GM21360 (cell line): ENCODE results near the gene STAM.
A peak's percentile ranks its signal among the peaks of the same experiment; 100 is the strongest.

ENCODE experiments used
- ATAC-seq: cut with Tn5 transposase; IDR thresholded peaks from one replicate; pipeline ENCODE4 v1.9.1; 2021; ENCODE audit warnings: mild to moderate bottlenecking, moderate library complexity; ENCODE audit not compliant: unreplicated experiment

STAM gene

GRCh38 chr10:17673471-17674061, 29.6 kb downstream of the STAM start:
- ATAC-seq, result no peak

DNA sequence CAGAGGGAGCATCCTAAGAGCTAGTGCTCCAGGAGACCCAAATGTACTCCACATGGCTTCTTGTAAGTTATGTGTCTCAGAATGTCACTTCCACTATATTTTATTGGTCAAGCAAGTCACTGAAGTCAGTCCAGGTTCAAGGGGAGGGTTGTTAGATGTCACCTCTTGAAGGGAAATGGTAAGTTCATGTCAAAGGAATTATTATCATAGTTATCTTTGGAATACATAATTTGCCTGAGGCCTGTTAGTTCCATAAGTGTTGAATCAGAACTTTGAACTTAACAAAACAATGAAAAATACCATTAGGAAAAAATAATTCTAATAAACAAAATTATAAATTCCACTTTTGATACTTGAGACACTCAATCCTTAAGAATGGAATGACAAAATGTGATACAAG, 30.6 kb downstream of the STAM start:
- ATAC-seq, result no peak

- no peak for ATAC-seq
These were observed 31.7 kb downstream of the STAM start for GRCh38 chr10:17675638-17676037.

- ATAC-seq, result no peak
These were observed 33.0 kb downstream of the STAM start for GRCh38 chr10:17676919-17677318.

- ATAC-seq, result no peak
These were observed 38.4 kb downstream of the STAM start for GRCh38 chr10:17682236-17682946.

- ATAC-seq, result no peak
These were observed 39.6 kb downstream of the STAM start for GRCh38 chr10:17683541-17683940.

GRCh38 chr10:17684537-17684936, 40.6 kb downstream of the STAM start:
- ATAC-seq, result no peak

- ATAC-seq, result peak; percentile 67
These were observed 41.4 kb downstream of the STAM start for GRCh38 chr10:17685233-17685840.

DNA sequence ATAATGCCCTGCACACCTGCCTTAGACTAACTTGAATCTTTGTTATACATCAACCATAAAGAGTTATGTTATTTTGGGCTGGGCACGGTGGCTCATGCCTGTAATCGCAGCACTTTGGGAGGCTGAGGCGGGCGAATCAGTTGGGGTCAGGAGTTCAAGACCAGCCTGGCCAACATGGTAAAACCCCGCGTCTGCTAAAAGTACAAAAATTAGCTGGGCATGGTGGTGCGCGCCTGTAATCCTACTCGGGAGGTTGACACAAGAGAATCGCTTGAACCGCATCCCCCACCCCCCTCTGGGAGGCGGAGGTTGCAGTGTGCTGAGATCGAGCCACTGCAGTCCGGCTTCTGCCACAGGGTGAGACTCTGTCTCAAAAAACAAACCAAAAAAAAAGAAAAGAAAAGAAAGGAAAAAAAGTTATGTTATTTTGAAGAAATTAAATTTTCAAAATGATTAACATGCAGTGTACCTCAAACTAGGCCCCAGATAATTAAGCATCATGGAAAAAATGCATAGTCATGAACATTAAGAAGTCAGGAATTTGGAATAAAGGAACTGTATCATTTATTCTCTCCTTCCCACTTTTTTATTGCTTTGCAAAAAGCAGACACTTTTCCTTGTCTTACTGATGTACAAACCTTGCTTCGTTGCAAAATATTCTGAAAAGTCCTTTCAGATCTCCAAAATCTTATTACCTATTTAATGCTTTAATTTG, 43.3 kb downstream of the STAM start:
- no peak for ATAC-seq

DNA sequence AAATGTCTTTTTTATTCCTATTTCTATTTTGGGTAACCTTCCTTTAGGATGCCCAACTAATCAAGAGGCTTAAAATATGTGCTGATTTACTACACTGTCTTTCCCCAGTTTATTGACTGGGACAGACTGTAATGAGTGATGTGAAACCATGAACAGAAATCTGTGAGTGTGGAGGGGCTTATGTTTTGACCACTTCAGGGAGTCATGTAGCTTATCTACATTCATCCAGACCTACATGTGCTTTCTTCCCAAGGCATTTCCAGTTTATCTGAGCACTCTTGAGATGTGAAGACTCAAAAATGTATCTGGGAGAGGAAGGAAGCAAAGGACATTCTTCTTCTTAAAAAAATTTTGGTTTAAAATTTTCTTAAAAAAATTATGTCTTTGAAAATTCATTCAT, 45.2 kb downstream of the STAM start:
- no peak for ATAC-seq

DNA sequence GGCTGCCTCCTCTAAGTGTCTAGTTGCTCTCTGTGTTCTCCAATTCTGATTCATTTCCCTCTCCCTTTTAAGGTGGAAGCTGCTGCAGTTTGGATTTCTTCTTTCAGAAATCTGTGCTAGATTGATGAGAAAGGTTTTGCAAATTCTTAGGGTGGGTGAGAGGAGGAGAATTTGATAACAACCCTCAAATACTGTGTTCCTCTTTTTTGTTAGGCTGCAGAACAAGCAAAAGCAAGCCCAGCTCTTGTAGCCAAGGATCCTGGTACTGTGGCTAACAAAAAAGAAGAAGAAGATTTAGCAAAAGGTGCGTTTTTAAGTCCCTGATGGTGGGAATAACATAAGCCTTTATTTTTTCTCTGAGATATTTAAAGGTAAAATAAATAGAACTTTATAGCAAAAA, 49.1 kb downstream of the STAM start:
- no peak for ATAC-seq

- no peak for ATAC-seq
These were observed 54.7 kb downstream of the STAM start for GRCh38 chr10:17698696-17699095.

- ATAC-seq, result no peak
These were observed 57.4 kb downstream of the STAM start for GRCh38 chr10:17701301-17701700.

DNA sequence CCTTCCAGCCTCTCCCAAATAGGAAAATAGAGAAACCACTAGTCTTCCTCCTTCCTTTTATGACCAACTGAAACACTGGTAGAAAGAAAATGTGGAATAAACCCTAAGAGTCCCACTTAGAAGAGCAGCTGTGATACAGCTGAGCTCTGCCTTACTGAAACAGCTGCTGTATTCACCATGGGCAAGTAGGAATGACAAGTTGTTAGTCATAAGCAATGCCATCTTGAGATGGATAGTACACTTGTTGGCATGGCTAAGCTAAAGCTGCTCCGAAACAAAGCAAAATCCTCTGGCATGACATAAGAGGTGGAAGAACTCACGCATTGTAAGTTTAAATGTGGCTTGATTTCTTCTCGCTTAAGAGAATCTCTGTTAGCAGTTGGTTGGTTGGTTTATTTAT, 59.8 kb downstream of the STAM start:
- ATAC-seq, result no peak

- no peak for ATAC-seq
These were observed 64.9 kb downstream of the STAM start for GRCh38 chr10:17708821-17709220.

DNA sequence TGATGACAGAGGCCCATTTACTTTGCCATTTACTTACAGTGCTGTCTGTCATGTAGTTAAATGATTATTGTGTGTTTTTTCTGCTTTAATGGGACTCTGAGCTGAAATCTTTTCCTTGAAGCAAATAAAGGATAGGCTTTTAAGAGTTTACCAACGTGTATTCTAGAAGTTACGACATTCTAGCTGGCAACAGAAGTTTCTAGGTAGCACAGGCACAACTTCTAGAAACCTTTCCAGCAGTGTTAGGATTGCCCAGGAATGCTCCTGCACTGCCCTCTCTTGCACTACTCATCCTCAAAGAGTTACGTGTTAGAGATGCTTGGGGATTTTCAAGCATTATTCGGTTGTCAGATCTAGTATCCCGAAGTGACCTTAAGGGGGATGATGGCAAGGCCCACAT, 65.5 kb downstream of the STAM start:
- ATAC-seq, result no peak

- no peak for ATAC-seq
These were observed 66.2 kb downstream of the STAM start for GRCh38 chr10:17710181-17710580.

- ATAC-seq, result no peak
These were observed 68.1 kb downstream of the STAM start for GRCh38 chr10:17712053-17712452.

GRCh38 chr10:17712717-17713471, 68.9 kb downstream of the STAM start:
- ATAC-seq, result no peak

DNA sequence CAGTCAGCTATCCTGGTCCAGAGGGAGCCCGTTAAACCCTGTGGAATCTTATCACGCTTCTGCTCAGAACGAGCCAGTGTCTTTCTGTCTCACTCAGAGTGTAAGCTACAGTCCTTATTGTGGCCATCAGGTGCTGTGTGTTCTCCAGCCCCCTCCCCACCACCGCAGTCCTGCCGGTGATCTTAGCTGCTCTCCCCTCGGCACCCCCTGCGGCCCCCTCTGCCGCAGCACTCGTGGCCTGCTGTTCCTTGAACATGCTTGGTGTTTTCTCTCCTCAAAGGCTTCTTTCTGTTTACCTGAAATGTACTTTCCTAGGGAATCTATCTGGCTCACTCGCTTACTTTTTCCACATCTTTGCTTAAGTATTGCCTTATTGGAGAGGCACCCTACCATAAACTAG, 69.8 kb downstream of the STAM start:
- no peak for ATAC-seq

DNA sequence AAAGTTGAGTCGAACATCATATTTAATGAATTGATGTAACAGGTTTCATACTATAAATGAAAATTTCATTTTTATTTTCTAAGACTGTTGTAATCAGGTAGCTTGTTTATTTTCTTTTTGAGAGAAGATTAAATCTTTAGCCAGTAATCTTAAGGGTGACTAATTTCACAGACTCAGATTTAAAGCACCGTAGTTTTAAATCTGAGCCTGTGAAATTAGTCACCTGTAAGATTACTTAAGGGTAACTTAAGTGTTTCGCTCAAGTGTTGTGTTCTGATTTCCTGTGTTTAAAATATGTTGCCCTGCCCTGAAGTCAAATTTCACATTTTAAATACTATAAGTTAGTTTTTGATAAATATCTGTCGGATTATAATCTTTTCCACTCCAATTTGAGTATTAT, 72.2 kb downstream of the STAM start:
- no peak for ATAC-seq
